Fibroblast of pulmonary artery (primary cell): ENCODE measurements around the gene SLC38A11.
A peak's percentile ranks its signal among the peaks of the same experiment; 100 is the strongest.
"Not testable (repeated sequence)": the region's sequence is repeated elsewhere in the genome, so short reads cannot be mapped to it uniquely, and the experiment has no call there.

Experiments
- DNase-seq: peaks from one replicate; pipeline ENCODE4 v3.0.0-alpha.2; 2010; ENCODE audit warnings: low read depth
- H3K4me3 ChIP-seq: replicated peaks from 2 replicates; pipeline ENCODE4 v1.5.1; 2011; ENCODE audit warnings: low read depth, mild to moderate bottlenecking, control low read depth, low read length, moderate library complexity
- CTCF ChIP-seq: IDR thresholded peaks from 2 replicates; pipeline ENCODE4 v1.5.1; 2011; ENCODE audit warnings: mild to moderate bottlenecking, control low read depth, low read length, inconsistent platforms; ENCODE audit errors: missing control alignments

Gene SLC38A11

GRCh38 chr2:164984428-164984827 is 29.1 kb upstream of the SLC38A11 start:
- DNase-seq = no peak
- H3K4me3 ChIP-seq = no peak overlapping the region
- no peak for TF ChIP-seq CTCF

- DNase-seq = peak; percentile 11
- H3K4me3 ChIP-seq = no peak overlapping the region
- no peak for TF ChIP-seq CTCF
These were observed 26.1 kb upstream of the SLC38A11 start for GRCh38 chr2:164981217-164981990.

GRCh38 chr2:164980688-164981087 is 25.4 kb upstream of the SLC38A11 start:
- DNase-seq = not testable (repeated sequence)

GRCh38 chr2:164979113-164979512 is 23.8 kb upstream of the SLC38A11 start:
- TF ChIP-seq CTCF = no peak
- H3K4me3 ChIP-seq = no peak overlapping the region
- DNase-seq = no peak

More at GRCh38 chr2:164980688-164981087, 25.4 kb upstream of the SLC38A11 start:
- not testable (repeated sequence) for H3K4me3 ChIP-seq

- DNase-seq, H3K4me3 ChIP-seq: not testable (repeated sequence)
These were observed 21.6 kb upstream of the SLC38A11 start for GRCh38 chr2:164976875-164977470.

- no peak for TF ChIP-seq CTCF
- no peak for DNase-seq
- no peak overlapping the region for H3K4me3 ChIP-seq
These were observed 21.0 kb upstream of the SLC38A11 start for GRCh38 chr2:164976301-164976700.

- DNase-seq = no peak
- TF ChIP-seq CTCF = no peak
- H3K4me3 ChIP-seq = no peak overlapping the region
These were observed 20.6 kb upstream of the SLC38A11 start for GRCh38 chr2:164975891-164976290.

- DNase-seq = no peak
- no peak for TF ChIP-seq CTCF
- no peak overlapping the region for H3K4me3 ChIP-seq
These were observed 18.9 kb upstream of the SLC38A11 start for GRCh38 chr2:164974221-164974620.
